ENCODE results near the gene PTPRN2. TPM values are rescaled to one million over a fixed set of nuclear protein-coding genes. Genes with fewer than 3 reads are reported as not detected.

PTPRN2 gene
- total and polyA plus RNA-seq, 2 donors from 2014 or later = 4.8 to 6.2 TPM

DNA sequence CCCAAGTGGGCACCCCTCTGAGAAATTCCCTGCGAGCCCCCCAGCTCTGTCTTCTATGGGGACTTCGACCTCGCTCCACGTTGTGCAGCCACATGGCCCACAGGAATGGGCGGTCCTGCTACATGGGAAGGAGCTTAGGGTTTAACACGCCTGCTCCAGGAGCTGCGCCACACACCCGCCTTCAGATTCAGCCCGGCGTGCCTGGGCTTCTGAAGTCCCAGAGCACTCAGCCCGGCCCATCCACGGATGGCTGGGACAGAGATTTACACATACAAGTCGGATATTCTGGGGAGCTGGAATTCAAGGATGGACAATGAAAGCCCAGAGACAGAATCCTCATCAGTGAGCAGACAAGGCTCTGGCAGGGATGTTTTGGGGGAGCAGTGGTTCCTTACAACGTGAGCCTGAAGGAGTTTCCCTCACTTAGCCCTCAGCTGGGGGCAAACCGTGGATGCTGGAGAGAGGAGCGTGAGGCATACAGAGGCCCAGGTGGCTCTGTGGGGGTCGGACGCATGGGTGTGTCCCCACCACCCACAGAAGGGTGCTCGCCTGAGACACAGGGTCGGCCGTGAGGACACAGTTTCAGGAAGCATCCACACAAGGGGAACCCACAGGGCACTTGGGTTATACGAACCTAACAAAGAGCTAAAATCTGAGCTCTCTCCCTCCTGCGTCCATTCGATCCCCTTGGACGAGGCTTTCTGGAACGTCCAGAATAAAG, 877.9 kb downstream of the PTPRN2 start:
- H3K27ac ChIP-seq (ENCODE audit: low read depth in 2 of 2, low read length in 2 of 2) = no peak overlapping the region
- H3K27me3 ChIP-seq (ENCODE audit: control insufficient read depth, insufficient read depth, low read length) = no peaks in the 10 kb centered on the region
- no peak overlapping the region for H3K4me3 ChIP-seq (ENCODE audit: low read length in 3 of 3)
- intact Hi-C loops (cut with DNase I) = no loop called here
- FAIRE-seq (no peak), DNase-seq (peak in 1 of 5 donors; percentile 14)
- TF ChIP-seq, protein P1, sequence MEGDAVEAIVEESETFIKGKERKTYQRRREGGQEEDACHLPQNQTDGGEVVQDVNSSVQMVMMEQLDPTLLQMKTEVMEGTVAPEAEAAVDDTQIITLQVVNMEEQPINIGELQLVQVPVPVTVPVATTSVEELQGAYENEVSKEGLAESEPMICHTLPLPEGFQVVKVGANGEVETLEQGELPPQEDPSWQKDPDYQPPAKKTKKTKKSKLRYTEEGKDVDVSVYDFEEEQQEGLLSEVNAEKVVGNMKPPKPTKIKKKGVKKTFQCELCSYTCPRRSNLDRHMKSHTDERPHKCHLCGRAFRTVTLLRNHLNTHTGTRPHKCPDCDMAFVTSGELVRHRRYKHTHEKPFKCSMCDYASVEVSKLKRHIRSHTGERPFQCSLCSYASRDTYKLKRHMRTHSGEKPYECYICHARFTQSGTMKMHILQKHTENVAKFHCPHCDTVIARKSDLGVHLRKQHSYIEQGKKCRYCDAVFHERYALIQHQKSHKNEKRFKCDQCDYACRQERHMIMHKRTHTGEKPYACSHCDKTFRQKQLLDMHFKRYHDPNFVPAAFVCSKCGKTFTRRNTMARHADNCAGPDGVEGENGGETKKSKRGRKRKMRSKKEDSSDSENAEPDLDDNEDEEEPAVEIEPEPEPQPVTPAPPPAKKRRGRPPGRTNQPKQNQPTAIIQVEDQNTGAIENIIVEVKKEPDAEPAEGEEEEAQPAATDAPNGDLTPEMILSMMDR (IDR thresholded peaks at IDR 0.05; ENCODE audit: borderline replicate concordance, extremely low read depth, insufficient read depth) = no peak
- no peaks in the 10 kb centered on the region for H3K4me1 ChIP-seq (ENCODE audit: control insufficient read depth in 2 of 3, insufficient read depth in 2 of 3, low read depth in 1 of 3, low read length in 3 of 3)
- H3K9ac ChIP-seq (ENCODE audit: low read length in 3 of 3) = no peak overlapping the region
- no peaks in the 10 kb centered on the region for H3K9me3 ChIP-seq (ENCODE audit: control insufficient read depth in 2 of 3, insufficient read depth in 1 of 3, low read length in 3 of 3)
- H3K36me3 ChIP-seq (ENCODE audit: control insufficient read depth in 2 of 3, insufficient read depth in 3 of 3, low read length in 3 of 3) = no peaks in the 10 kb centered on the region

DNA sequence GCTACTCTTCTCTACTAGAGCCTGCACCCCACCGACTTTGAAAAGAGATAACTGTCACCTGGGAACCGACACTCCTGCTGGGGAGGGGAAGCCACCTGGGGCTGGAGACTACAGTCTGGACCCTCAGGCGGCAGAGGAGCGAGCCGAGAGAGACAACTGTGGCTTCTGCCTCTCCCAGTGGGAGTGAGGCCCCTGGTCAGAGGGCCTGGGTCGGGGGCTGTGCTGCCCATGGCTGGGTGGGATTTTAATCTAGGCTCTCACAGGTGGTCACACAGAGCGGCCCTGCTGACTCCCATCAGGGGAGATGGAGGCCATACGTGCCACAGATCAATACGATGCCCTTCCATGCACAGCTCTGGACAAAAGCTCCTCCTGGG, 878.7 kb downstream of the PTPRN2 start:
- Histone ChIP-seq H3K27me3 (ENCODE audit: control insufficient read depth, insufficient read depth, low read length) (no peaks in the 10 kb centered on the region), H3K4me3 (ENCODE audit: low read length in 3 of 3) (no peak overlapping the region), H3K36me3 (ENCODE audit: control insufficient read depth in 2 of 3, insufficient read depth in 3 of 3, low read length in 3 of 3) (no peaks in the 10 kb centered on the region), H3K9me3 (ENCODE audit: control insufficient read depth in 2 of 3, insufficient read depth in 1 of 3, low read length in 3 of 3) (no peaks in the 10 kb centered on the region), H3K27ac (ENCODE audit: low read depth in 2 of 2, low read length in 2 of 2) (no peak overlapping the region), H3K9ac (ENCODE audit: low read length in 3 of 3) (no peak overlapping the region), H3K4me1 (ENCODE audit: control insufficient read depth in 2 of 3, insufficient read depth in 2 of 3, low read depth in 1 of 3, low read length in 3 of 3) (no peaks in the 10 kb centered on the region)
- FAIRE-seq (no peak), DNase-seq (peak in 1 of 5 donors; percentile 12)
- intact Hi-C loops (cut with DNase I) = no loop called here
- TF ChIP-seq, protein P1 (IDR thresholded peaks at IDR 0.05; ENCODE audit: borderline replicate concordance, extremely low read depth, insufficient read depth) = no peak

DNA sequence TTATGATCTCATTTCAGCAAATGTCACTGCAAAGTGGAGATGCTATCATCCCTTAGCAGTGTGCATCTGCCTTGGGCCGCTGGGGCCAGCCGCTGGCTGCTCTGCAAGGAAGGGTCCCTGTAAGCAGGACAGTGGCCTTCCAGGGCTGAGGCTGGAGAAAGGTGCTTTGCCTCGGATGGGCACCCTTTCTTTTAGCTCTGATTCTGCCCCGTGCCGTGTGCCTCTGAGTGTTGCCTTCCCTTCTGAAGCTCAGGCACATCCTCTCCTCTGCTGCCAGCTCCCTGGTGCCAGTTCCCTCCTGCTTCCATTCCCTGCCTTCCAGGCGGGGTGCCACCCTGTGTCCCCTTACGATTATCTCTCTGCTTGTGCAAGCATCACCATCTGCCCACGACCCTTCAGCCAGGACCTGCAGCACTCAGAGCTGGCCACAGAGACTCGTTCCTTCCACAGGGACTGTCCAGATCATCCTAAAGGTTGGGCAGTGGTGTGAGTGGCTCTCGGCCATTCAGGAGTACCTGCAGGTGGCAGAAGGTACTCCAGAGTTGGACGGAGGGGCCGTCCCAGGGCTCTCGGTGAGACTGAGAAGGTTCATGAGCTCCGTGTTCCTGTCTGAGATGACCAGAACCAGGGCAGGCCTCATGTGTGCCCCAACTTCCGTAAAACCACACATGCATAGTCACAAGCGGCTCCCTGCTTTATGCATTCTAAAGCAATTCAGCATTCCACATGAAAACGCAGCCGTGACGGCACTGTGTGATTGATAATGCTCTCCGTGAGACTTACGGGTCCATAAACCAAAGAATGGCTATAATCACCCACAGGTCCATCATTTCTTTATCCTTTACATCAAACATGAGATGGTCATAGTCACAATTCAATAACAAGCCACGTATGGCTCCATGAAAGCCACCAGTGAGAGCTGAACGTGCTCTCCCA, 879.4 kb downstream of the PTPRN2 start:
- DNase-seq = peak in 1 of 5 donors; percentile 18
- H3K27me3 ChIP-seq (ENCODE audit: control insufficient read depth, insufficient read depth, low read length) = no peaks in the 10 kb centered on the region
- intact Hi-C loops (cut with DNase I) = no loop called here

More for the DNA sequence above, 879.4 kb downstream of the PTPRN2 start:
- FAIRE-seq = no peak
- H3K36me3 ChIP-seq (ENCODE audit: control insufficient read depth in 2 of 3, insufficient read depth in 3 of 3, low read length in 3 of 3) = no peaks in the 10 kb centered on the region
- H3K9ac ChIP-seq (ENCODE audit: low read length in 3 of 3) = no peak overlapping the region
- TF ChIP-seq, protein P1 (IDR thresholded peaks at IDR 0.05; ENCODE audit: borderline replicate concordance, extremely low read depth, insufficient read depth) = no peak
- no peaks in the 10 kb centered on the region for H3K9me3 ChIP-seq (ENCODE audit: control insufficient read depth in 2 of 3, insufficient read depth in 1 of 3, low read length in 3 of 3)
- no peak overlapping the region for H3K27ac ChIP-seq (ENCODE audit: low read depth in 2 of 2, low read length in 2 of 2)
- no peak overlapping the region for H3K4me3 ChIP-seq (ENCODE audit: low read length in 3 of 3)
- H3K4me1 ChIP-seq (ENCODE audit: control insufficient read depth in 2 of 3, insufficient read depth in 2 of 3, low read depth in 1 of 3, low read length in 3 of 3) = no peaks in the 10 kb centered on the region

Measured in kidney (tissue), 14 donors.